K562 (cell line): Measurements from ENCODE around the gene SMC3. TPM values are rescaled to one million over a fixed set of nuclear protein-coding genes. Genes with fewer than 3 reads are reported as not detected.

Source experiments
- ATAC-seq: fragments of 200-7000 bp; cut with Tn5 transposase; 3 replicates; pipeline ENCODE4 v1.9.1; 2020; ENCODE audit warnings: moderate library complexity
- BruUV-seq: library from RNA; stranded (reverse); fragments of 400-500 nt; replicated peaks from 2 replicates; lab custom pipeline; 2021; lab: Mats Ljungman, UMichigan
- CTCF ChIA-PET: fragments of 300-600 bp; formaldehyde crosslinking; extraction: SDS; loops from one replicate; lab custom pipeline; 2021; ENCODE audit warnings: low intra/inter-chr PET ratio; lab: Yijun Ruan, JAX
- POLR2A ChIA-PET: fragments of 300-600, 350-650 bp; sonication (Branson Sonifier 250); formaldehyde crosslinking; extraction: SDS; loops from one replicate; lab custom pipeline; 2021; ENCODE audit warnings: antibody characterized with exemption, inconsistent platforms; lab: Yijun Ruan, JAX
- DNase-seq, 4 experiments: peaks; one replicate each; pipeline versions ENCODE4 v3.0.0 to v3.0.0-alpha.2; 2011 to 2018; ENCODE audit warnings: low spot score in 3 of 4, mixed read lengths in 3 of 4; ENCODE audit errors: extremely low read depth in 1 of 4
- FAIRE-seq: peaks from 2 replicates; lab custom pipeline; 2011; peaks lifted over from hg19 to GRCh38; lab: Jason Lieb, UNC
- H2AFZ ChIP-seq: 2 replicates; pipeline ENCODE4 v1.6.0; 2011; ENCODE audit warnings: low read depth, low read length, control low read depth, inconsistent platforms
- H3K27ac ChIP-seq: fragments of 200-600 bp; 3 replicates; pipeline ENCODE4 v1.8.0; 2011; ENCODE audit warnings: low read depth, mild to moderate bottlenecking, control low read depth, inconsistent platforms, low read length, moderate library complexity, mixed read lengths; ENCODE audit errors: extremely low read depth
- H3K27me3 ChIP-seq, 2 experiments: fragments of 300-600 bp in 1 of 2; 2 replicates in 1 of 2; 3 replicates in 1 of 2; pipeline versions ENCODE4 v1.6.0 to v1.8.0; 2011; ENCODE audit warnings: inconsistent platforms in 2 of 2, low read length in 2 of 2, mild to moderate bottlenecking in 1 of 2, mixed read lengths in 1 of 2, moderate library complexity in 1 of 2; ENCODE audit not compliant: control insufficient read depth in 2 of 2, insufficient read depth in 2 of 2
- H3K36me3 ChIP-seq: fragments of 300-600 bp; 3 replicates; pipeline ENCODE4 v1.8.0; 2011; ENCODE audit warnings: mild to moderate bottlenecking, low read length, inconsistent platforms; ENCODE audit not compliant: control insufficient read depth, insufficient read depth
- H3K4me1 ChIP-seq, 2 experiments: fragments of 200-600 bp in 1 of 2; replicated peaks in 1 of 2; 2 replicates in 1 of 2; 3 replicates in 1 of 2; pipeline versions ENCODE4 v1.5.1 to v1.8.0; 2011; ENCODE audit warnings: inconsistent platforms in 2 of 2, low read length in 2 of 2, mild to moderate bottlenecking in 1 of 2, mixed read lengths in 1 of 2, moderate library complexity in 1 of 2; ENCODE audit not compliant: control insufficient read depth in 2 of 2, insufficient read depth in 2 of 2
- H3K4me2 ChIP-seq: 2 replicates; pipeline ENCODE4 v1.6.1; 2011; ENCODE audit warnings: low read length, control low read depth, inconsistent platforms, mixed read lengths; ENCODE audit not compliant: insufficient read depth
- H3K4me3 ChIP-seq: fragments of 200-600 bp; sonication (generic), shearing (Covaris generic); 2 replicates; pipeline ENCODE4 v1.5.1; 2016; ENCODE audit warnings: control low read depth, inconsistent platforms
- H3K79me2 ChIP-seq: fragments of 200-600 bp; 3 replicates; pipeline ENCODE4 v1.8.0; 2011; ENCODE audit warnings: low read length, inconsistent platforms; ENCODE audit not compliant: control insufficient read depth, insufficient read depth
- H3K9ac ChIP-seq, 2 experiments: 2 replicates each; pipeline versions ENCODE4 v1.6.0 to v1.6.1; 2011; ENCODE audit warnings: low read depth in 2 of 2, low read length in 2 of 2, control low read depth in 1 of 2, inconsistent platforms in 1 of 2, mild to moderate bottlenecking in 1 of 2, mixed read lengths in 1 of 2; ENCODE audit not compliant: insufficient read depth in 1 of 2
- H3K9me1 ChIP-seq: one replicate; pipeline ENCODE4 v1.6.0; 2011; ENCODE audit warnings: inconsistent platforms, mild to moderate bottlenecking, low read length, moderate library complexity; ENCODE audit not compliant: control insufficient read depth, insufficient read depth
- H3K9me3 ChIP-seq: replicated peaks from 2 replicates; pipeline ENCODE4 v1.5.1; 2011; ENCODE audit warnings: low read depth, low read length, inconsistent platforms; ENCODE audit not compliant: control insufficient read depth, insufficient read depth
- H4K20me1 ChIP-seq: replicated peaks from 2 replicates; pipeline ENCODE4 v1.6.1; 2011; ENCODE audit warnings: low read length, inconsistent platforms, mixed read lengths; ENCODE audit not compliant: control insufficient read depth, insufficient read depth
- HOXB6 ChIP-seq: fragments of 250-450 bp; sonication (Bioruptor Pico); IDR thresholded peaks from 2 replicates; pipeline ENCODE4 v1.5.1; 2022; ENCODE audit warnings: mild to moderate bottlenecking, borderline replicate concordance
- NFIC ChIP-seq: fragments of 450-650 bp; IDR thresholded peaks from 2 replicates; pipeline ENCODE4 v1.6.1; 2017; ENCODE audit warnings: mild to moderate bottlenecking, inconsistent platforms
- ZHX1 ChIP-seq: fragments of 150-350 bp; conservative IDR thresholded peaks from 2 replicates; pipeline ENCODE4 v1.6.1; 2014; ENCODE audit warnings: low read length
- WGBS: fragments of 100-300 bp; shearing (Covaris generic); methylation state at CpG from one replicate; pipeline ENCODE4 v1.1.6; 2016; ENCODE audit warnings: low coverage, mixed read lengths; ENCODE audit not compliant: insufficient coverage; ENCODE audit errors: missing lambda C conversion rate; 5-methylcytosine and 5-hydroxymethylcytosine counted together
- in situ Hi-C: fragments of 300-500 bp; cut with MboI; formaldehyde crosslinking; loops from 4 replicates; pipeline ENCODE4 v1.15.0; 2018; ENCODE audit warnings: inconsistent platforms, mixed read lengths
- intact Hi-C: fragments of 100-400 bp; cut with micrococcal nuclease; formaldehyde crosslinking; loops from 2 replicates; pipeline ENCODE4 v1.14.2; 2022
- polyA plus RNA-seq, 8 experiments: library from polyadenylated mRNA; depleted of rRNA in 4 of 8; stranded (reverse) in 5 of 8; unstranded in 3 of 8; fragments of >200 nt; fragmentation: Nextera tagmentation in 2 of 8; fragmentation: Illumina TruSeq in 1 of 8; extraction: Ambion mirVana in 2 of 8; extraction: Trizol in 1 of 8; gene quantifications; 2 replicates each; pipeline versions ENCODE4 v1.2.1 to v1.2.3, GENCODE V29; 2011 to 2014; ENCODE audit warnings: inconsistent platforms in 1 of 8, missing spikeins in 1 of 8
- total RNA-seq, 7 experiments: library from RNA; depleted of rRNA in 6 of 7; stranded (reverse); fragments of >200 nt in 6 of 7; fragmentation: Illumina TruSeq in 2 of 7; extraction: Trizol in 2 of 7; gene quantifications; 2 replicates each; pipeline versions ENCODE4 v1.2.1 to v1.2.3, GENCODE V29; 2011 to 2021; ENCODE audit warnings: low replicate concordance in 1 of 7

Gene SMC3
- total and polyA plus RNA-seq, 9 of the 15 experiments (the other 6 are each of a cell fraction or from before 2014, with no cell fraction given) = 21.3 to 62.6 (median 39.3) TPM

- no peak for FAIRE-seq
These were observed 62.2 kb downstream of the SMC3 start for GRCh38 chr10:110629680-110630191.

More at GRCh38 chr10:110629680-110630191, 62.2 kb downstream of the SMC3 start:
- ChIA-PET POLR2A (interaction anchor here (0.9 kb wide), 1 partner anchor 11 kb away, joined by 3 read pairs; no protein-coding TSS in a partner anchor), CTCF (interaction anchor here (0.7 kb wide), 1 partner anchor 342 kb away, joined by 3 read pairs; no protein-coding TSS in a partner anchor)
- WGBS = 33% methylated on average over 3 of the region's 3 CpGs
- DNase-seq (no peak), ATAC-seq (no peak)
- Histone ChIP-seq H3K27ac (no peak overlapping the region), H3K4me2 (no peak overlapping the region), H3K9me3 (no peaks in the 10 kb centered on the region), H3K9me1 (no peaks in the 10 kb centered on the region), H2AFZ (no peak overlapping the region), H3K4me1 (no peaks in the 10 kb centered on the region; a peak in 2 of 5 replicates), H3K79me2 (no peaks in the 10 kb centered on the region), H3K4me3 (no peak overlapping the region), H4K20me1 (no peaks in the 10 kb centered on the region), H3K27me3 (no peaks in the 10 kb centered on the region), H3K36me3 (no peaks in the 10 kb centered on the region), H3K9ac (no peak overlapping the region)
- in situ Hi-C loops (loop anchor here (5.0 kb wide), 1 partner anchor 38 kb away; no protein-coding TSS in a partner anchor), intact Hi-C loops (no loop called here)
- TF ChIP-seq NFIC (0 out of 2 replicates have a peak, but pooled peaks have one; percentile 30), HOXB6 (CRISPR knock-in tag) (no peak), ZHX1 (no peak)
- BruUV-seq = no TSS peak
